GM19397 (cell line): ENCODE data around the gene PNRC1.
"Not testable (repeated sequence)": the region's sequence is repeated elsewhere in the genome, so short reads cannot be mapped to it uniquely, and the experiment has no call there.

Experiments used
- ATAC-seq: cut with Tn5 transposase; IDR thresholded peaks from one replicate; pipeline ENCODE4 v1.9.1; 2021; ENCODE audit warnings: mild to moderate bottlenecking, moderate library complexity; ENCODE audit not compliant: unreplicated experiment

The PNRC1 gene

DNA sequence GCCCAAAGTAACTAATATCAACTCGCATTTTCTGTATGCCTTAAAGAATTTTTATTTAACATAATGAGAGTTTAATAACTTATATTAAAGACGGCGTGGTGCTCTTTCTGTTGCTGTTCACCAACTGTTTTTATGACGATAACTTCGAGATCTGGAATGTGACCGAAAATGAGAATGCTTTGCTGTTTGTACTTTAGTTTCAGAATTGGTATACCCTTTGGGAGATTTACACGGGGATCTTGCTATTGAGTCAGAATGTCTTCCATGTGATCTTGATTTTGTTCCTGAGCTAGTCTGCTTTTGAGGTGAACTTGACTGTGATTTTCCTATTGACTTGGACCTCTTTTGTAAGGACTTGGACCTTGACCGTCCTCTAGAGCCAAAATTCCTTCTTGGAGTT is 17.9 kb downstream of the PNRC1 start:
- ATAC-seq, result no peak

DNA sequence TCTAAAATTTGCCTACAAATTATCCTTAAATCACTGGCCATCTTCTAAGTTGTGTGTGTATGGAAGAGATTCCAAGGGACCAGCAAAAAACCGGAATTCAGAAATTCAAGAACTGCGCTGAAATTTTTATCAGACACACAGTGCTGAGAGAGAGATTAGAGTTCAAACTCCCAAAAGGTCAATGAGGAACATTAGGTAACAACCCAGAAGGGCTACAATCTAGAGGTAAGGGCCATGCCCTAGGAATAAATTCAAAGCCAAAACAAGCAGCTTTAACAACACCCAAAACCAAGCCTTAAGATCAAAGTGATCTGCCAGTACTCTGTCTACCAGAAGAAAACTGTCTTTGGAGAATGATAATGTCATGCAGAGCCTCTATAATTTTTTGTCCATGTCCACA is 19.6 kb downstream of the PNRC1 start:
- no peak for ATAC-seq

DNA sequence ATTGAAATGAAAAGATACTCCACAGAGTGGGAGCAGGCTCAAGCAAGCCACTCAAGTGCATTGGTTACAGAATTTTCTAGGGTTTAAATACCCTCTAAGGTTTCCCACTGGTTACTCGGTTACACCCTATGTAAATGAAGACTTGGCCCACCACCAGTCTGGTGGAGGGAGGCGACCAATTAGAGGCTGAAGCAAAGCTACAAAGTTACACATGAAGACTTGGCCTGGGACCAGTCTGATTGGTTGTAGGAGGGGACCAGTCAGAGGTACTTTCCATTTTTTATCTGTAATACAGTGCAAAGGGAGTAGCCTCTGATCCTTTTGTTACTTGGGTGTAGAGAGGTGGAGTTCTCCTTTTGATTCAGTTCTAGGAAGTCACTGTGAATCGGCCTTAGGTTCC is 29.7 kb downstream of the PNRC1 start:
- no peak for ATAC-seq

DNA sequence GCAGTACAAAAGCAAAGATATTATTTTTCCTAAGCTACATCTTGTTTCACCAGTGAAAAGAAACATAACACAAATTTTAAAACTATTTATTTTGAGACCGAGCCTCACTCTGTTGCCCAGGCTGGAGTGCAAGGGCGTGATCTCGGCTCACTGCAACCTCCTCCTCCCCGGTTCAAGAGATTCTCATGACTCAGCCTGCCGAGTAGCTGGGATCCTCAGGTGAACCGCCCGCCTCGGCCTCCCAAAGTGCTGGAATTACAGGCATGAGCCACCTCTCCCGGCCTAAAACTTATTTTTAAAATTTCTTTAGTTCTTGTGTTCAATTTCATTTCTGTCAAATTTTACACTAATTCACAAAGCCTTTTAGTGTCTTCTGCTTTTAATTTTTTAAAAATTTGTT is 31.4 kb downstream of the PNRC1 start:
- ATAC-seq, result no peak

DNA sequence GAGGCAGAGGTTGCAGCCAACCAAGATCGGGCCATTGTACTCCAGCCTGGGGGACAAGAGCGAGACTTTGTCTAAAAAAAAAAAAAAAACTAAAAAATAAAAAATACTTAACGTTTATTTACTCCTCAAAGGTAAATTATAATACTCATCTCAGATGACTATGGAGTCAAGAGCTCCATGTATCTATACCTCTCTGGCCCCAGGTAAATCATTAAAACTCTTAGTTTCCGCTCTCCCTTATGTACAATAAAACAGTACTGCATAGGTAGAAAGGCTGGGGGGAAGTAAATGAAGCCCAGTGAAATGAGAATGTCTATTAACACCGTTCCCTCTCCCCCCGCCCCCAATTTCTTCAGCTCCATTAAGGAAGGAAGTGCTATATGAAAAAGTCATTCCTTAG is 36.2 kb downstream of the PNRC1 start:
- ATAC-seq, result no peak

DNA sequence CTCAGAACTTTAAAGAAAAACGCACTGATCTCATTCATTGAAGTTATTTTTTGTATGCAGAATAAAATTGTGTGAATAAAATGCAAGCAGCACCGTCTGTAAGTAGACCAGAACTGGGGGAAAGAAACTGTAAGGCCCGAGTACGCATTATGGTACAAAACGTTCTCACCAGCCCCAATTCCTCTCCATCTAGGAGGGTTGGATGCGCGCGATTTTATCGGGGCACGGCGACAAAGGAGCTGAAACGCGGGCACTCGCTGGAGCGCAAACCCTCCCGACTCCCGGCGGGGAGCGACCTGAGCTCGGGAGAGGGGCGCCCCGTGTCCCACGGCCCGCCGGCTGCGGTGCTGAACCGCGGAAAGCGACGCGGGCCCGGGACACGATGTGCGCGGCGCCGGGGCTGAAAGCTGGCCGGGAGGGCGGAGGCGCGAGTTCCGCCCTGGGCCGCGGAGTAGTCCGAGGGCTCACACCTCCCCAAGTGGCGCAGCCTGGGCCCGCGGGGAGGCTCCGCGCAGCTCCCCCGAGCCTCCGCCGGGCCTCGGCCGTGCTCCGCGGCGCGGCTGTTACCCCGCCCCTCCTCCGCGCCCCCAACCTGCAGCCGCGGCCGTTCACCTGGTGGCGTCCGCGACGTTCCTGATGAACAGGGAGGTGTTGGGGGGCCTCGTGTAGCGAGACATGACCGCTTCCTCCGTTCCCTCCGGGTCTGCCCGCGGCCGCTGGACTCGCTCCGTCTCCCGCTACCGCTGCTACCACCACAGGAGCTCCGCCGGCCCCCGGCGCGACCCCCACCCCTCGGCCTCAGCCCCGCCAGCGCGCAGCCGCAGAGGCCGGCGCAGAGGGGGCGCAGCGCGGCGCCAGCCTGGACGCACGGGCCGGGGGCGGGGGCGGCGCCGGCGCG is 36.9 kb downstream of the PNRC1 start, which contains the start of gene SRSF12:
Gene SRSF12, minus strand, starts transcription at position 861 of the 898 bp plus-strand sequence. Its CDS starts 184 bp downstream, at position 677.
- peak; percentile 78 for ATAC-seq

DNA sequence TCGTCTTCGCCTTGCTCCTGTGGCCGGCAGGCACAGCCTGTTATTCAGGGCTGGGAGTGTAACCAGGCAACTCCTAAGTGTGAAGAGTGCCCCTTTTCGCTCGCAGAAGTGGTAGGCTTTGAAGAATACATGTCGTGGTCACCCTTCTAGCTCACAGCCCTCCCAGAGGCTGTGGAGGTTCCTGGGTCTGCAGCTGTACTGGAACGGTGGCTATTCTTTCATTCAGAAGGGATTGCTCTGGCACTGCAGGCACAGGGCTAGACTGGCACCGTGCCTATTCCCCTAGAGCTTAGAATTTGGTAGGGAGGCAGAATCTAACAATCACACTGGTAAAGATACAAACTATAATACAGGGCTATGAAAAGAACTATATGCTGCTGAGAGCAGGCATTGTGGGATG is 38.4 kb downstream of the PNRC1 start:
- no peak for ATAC-seq

DNA sequence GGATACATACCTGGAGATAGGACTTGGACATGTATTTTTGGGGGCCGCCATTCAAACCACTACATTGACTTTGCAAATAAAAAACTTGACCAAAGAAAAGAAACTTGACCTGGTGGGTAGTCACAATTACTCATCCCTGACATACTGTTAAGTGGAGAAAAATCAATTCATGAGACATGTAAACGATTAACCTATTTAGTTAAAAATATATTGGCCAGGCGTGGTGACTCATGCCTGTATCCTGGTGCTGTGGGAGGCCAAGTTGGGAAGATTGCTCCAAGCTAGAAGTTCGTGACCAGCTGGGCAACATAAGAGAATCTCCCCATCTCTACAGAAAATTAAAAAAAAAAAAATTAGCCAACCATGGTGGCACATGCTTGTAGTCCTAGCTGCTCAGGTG is 39.8 kb downstream of the PNRC1 start:
- ATAC-seq, result no peak

DNA sequence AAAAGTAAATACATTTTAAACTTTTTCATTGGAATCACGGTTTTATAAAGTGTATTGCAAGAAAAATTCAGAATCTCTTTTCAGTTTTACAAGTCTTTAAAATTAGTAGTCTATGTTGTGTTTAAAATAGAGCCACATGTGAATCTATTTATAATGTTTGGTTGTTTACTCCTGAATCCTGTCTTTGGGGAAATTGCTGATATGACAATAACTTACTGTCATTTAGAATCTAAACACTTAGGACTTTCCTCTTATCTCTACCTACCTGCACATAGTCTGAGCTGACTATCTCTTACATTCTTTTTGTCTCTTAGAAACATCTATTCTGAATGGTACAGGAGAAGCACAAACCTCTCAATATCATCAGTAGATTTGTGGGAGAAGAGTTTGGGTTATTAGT is 41.4 kb downstream of the PNRC1 start:
- ATAC-seq, result no peak

DNA sequence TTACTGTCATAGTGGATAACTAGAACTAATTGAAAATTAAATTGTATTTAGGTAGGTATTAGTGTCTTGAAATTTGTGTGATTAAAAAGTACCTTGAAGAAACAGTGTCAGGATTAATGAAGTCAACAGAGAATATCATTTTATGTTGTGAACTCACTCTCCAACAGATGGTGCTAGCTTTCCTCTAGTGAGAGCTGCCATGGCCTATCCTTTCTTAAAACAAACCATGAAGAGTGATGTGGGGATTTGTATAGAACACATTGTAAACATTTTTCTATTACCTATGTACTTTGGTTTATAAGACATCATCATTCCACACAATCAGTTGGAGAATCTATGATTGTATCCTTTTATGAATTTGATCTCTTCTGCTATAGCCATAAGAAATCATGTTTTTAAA is 42.1 kb downstream of the PNRC1 start:
- no peak for ATAC-seq

DNA sequence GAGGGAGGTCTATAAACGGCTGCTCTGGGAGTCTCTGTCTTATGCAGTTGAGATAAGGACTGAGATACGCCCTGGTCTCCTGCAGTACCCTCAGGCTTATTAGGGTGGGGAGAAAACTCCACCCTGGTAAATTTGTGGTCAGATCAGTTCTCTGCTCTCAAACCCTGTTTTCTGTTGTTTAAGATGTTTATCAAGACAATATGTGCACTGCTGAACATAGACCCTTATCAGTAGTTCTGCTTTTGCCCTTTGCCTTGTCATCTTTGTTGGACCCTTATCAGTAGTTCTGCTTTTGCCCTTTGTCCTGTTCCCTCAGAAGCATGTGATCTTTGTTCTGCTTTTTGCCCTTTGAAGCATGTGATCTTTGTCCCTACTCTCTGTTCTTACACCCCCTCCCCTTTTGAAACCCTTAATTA is 47.7 kb downstream of the PNRC1 start:
- ATAC-seq, result not testable (repeated sequence)

DNA sequence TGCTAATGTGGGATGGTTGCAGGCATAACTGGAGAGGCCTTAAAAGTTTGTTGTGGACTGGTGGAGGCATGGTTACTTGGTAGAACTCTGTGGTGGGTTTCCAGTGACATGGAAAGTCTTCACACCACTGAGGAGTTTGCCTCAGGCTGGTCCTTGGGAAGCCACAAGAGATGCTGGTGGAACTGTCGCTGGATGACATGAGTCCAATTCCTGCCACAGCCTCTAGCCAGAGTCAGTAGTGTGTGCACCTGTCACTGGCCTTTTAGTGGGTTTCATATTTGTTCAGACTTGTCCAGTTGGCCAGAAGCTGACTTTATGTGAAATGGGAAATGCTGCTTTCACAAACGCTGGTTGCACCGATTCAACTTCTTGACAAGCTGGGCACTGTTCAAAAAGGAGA is 51.0 kb downstream of the PNRC1 start:
- no peak for ATAC-seq

DNA sequence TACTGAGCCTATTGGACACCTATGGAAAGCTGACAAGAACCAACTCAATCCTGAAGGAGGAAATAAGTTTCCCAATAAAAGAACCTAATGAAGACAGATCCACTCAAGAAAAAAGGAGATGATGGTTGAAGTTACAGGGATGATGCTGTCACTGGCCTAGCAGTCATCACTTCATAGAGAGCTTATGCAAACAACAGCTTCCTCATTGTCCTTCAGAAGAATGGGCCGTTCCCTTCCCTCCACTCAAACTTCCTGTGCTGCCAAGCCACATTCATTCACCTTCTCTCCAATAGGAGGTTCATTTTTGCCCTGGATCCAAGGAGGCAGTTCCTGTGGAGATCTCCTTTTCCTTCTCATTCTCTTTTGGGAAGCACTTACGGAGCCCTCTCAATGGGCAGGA is 51.5 kb downstream of the PNRC1 start:
- no peak for ATAC-seq

DNA sequence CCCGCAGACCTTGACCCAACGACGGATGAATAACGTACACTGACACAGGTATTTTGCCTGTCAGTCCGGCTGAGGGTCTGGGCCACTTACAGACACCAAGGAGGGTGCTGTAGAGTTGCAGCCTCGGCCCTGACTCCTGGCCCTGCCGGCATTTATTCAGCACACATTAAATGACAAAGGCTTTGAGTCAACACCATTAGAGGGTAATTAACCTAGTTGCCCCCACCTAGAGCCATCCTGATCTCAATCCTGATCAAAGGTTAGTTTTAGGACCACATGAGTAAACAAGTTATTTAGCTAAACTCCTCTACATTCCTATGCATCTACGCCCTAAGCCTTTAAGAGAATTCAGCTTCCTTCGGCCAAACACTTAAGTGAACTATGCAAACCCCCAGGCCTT is 53.4 kb downstream of the PNRC1 start:
- no peak for ATAC-seq

DNA sequence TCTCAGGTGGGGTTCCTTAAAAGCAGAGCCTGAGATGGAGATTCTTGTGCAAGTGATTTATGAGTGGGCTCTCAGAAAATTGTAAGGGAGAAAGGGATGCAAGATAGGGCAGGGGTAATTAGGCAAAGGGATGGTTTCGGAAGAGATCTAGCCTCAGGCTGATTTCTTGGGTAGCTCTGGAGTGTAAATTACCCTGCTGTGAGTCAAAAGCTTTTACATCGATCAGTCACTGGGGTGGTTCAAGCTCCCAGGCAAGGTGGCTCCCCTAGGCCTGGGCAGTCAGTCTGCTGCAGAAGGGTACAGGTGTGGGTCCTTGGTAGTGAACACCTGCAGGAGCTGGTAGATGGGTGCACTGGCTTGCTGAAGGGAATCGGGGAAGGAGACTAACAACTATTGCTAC is 54.2 kb downstream of the PNRC1 start:
- ATAC-seq, result no peak
